AG10803 (cell line): ENCODE measurements around the gene EML5.

Source experiments
- DNase-seq: peaks from one replicate; pipeline ENCODE4 v3.0.0; 2010; ENCODE audit warnings: low read depth
- H3K4me3 ChIP-seq: 2 replicates; pipeline ENCODE4 v1.5.1; 2011; ENCODE audit warnings: mild to moderate bottlenecking, low read length, control low read depth
- CTCF ChIP-seq: conservative IDR thresholded peaks from 2 replicates; pipeline ENCODE4 v1.5.1; 2011; ENCODE audit warnings: mild to moderate bottlenecking, low read length, control low read depth, inconsistent platforms

The EML5 gene

GRCh38 chr14:88804035-88804434 is 11.3 kb upstream of the EML5 start:
- DNase-seq, result no peak
- no peak for TF ChIP-seq CTCF
- no peak overlapping the region for H3K4me3 ChIP-seq

GRCh38 chr14:88802596-88802995 is 9.8 kb upstream of the EML5 start:
- TF ChIP-seq CTCF, result no peak
- no peak overlapping the region for H3K4me3 ChIP-seq
- no peak for DNase-seq

- TF ChIP-seq CTCF, result no peak
- DNase-seq, result no peak
- H3K4me3 ChIP-seq, result no peak overlapping the region
Observed at GRCh38 chr14:88799522-88799921, 6.8 kb upstream of the EML5 start.

- no peak for DNase-seq
- no peak overlapping the region for H3K4me3 ChIP-seq
- no peak for TF ChIP-seq CTCF
Observed at GRCh38 chr14:88798156-88798555, 5.4 kb upstream of the EML5 start.

GRCh38 chr14:88793259-88793625 is 489 bp upstream of the EML5 start:
- peak overlapping the region; percentile 69 for H3K4me3 ChIP-seq
- TF ChIP-seq CTCF, result no peak
- DNase-seq, result no peak

- no peak for TF ChIP-seq CTCF
- no peak for DNase-seq
- peak overlapping the region; percentile 69 for H3K4me3 ChIP-seq
Observed at GRCh38 chr14:88791629-88792472, 902 bp downstream of the EML5 start.

GRCh38 chr14:88791252-88791621 is 1.5 kb downstream of the EML5 start:
- TF ChIP-seq CTCF, result no peak
- DNase-seq, result no peak
- H3K4me3 ChIP-seq, result no peak overlapping the region
